SK-N-SH treated with all-trans-retinoic acid at 6 μM for 48 hours (cell line): ENCODE data around the gene SMAD5.

Experiments
- ATAC-seq: fragments of 200-7000 bp; cut with Tn5 transposase; 3 replicates; pipeline ENCODE4 v1.9.1; 2020; ENCODE audit warnings: mild to moderate bottlenecking, moderate library complexity
- ARNTL ChIP-seq: fragments of 450-650 bp; formaldehyde crosslinking; IDR thresholded peaks from 2 replicates; pipeline ENCODE4 v1.5.0; 2020; ENCODE audit warnings: low read depth, mild to moderate bottlenecking, moderate library complexity, borderline replicate concordance
- BACH2 ChIP-seq: fragments of 250-450 bp; sonication (Bioruptor Pico); IDR thresholded peaks from 2 replicates; pipeline ENCODE4 v1.9.0; 2021; ENCODE audit warnings: mild to moderate bottlenecking, borderline replicate concordance
- CSDC2 ChIP-seq: fragments of 250-450 bp; sonication (Bioruptor Pico); IDR thresholded peaks from 2 replicates; pipeline ENCODE4 v1.5.0; 2020; ENCODE audit warnings: mild to moderate bottlenecking, moderate library complexity
- ESRRG ChIP-seq: fragments of 250-450 bp; sonication (Bioruptor Pico); IDR thresholded peaks from 2 replicates; pipeline ENCODE4 v1.6.1; 2021; ENCODE audit warnings: mild to moderate bottlenecking
- GLIS3 ChIP-seq: fragments of 250-450 bp; sonication (Bioruptor Pico); IDR thresholded peaks from 2 replicates; pipeline ENCODE4 v1.5.0; 2020; ENCODE audit warnings: mild to moderate bottlenecking, moderate library complexity
- ISL1 ChIP-seq: fragments of 250-450 bp; sonication (Bioruptor Pico); IDR thresholded peaks from 2 replicates; pipeline ENCODE4 v2.1.2; 2022; ENCODE audit warnings: mild to moderate bottlenecking, moderate library complexity
- PPARA ChIP-seq: fragments of 250-450 bp; sonication (Bioruptor Pico); IDR thresholded peaks from 2 replicates; pipeline ENCODE4 v1.5.0; 2020; ENCODE audit warnings: mild to moderate bottlenecking, borderline replicate concordance
- RARB ChIP-seq: fragments of 250-450 bp; sonication (Bioruptor Pico); IDR thresholded peaks from 2 replicates; pipeline ENCODE4 v1.8.0; 2021; ENCODE audit warnings: mild to moderate bottlenecking, moderate library complexity
- SNAI2 ChIP-seq: fragments of 250-450 bp; sonication (Bioruptor Pico); IDR thresholded peaks from 2 replicates; pipeline ENCODE4 v1.5.0; 2020; ENCODE audit warnings: mild to moderate bottlenecking, moderate library complexity
- TCF4 ChIP-seq: fragments of 250-450 bp; sonication (Bioruptor Pico); IDR thresholded peaks from 2 replicates; pipeline ENCODE4 v1.8.0; 2021; ENCODE audit warnings: mild to moderate bottlenecking, moderate library complexity, borderline replicate concordance
- TOX ChIP-seq: fragments of 250-450 bp; sonication (Bioruptor Pico); IDR thresholded peaks from 2 replicates; pipeline ENCODE4 v1.8.0; 2021; ENCODE audit warnings: mild to moderate bottlenecking, moderate library complexity, borderline replicate concordance
- ZC3H10 ChIP-seq: fragments of 250-450 bp; sonication (Bioruptor Pico); IDR thresholded peaks from 2 replicates; pipeline ENCODE4 v1.5.1; 2021; ENCODE audit warnings: mild to moderate bottlenecking, moderate library complexity
- ZFP3 ChIP-seq: fragments of 250-450 bp; sonication (Bioruptor Pico); IDR thresholded peaks from 2 replicates; pipeline ENCODE4 v1.5.0; 2020; ENCODE audit warnings: mild to moderate bottlenecking, moderate library complexity
- ZNF565 ChIP-seq: fragments of 450-650 bp; formaldehyde crosslinking; conservative IDR thresholded peaks from 2 replicates; pipeline ENCODE4 v1.5.0; 2020; ENCODE audit warnings: low read depth, mild to moderate bottlenecking, moderate library complexity
- ZNF70 ChIP-seq: fragments of 450-650 bp; formaldehyde crosslinking; IDR thresholded peaks from 2 replicates; pipeline ENCODE4 v1.5.0; 2020; ENCODE audit warnings: mild to moderate bottlenecking, moderate library complexity
- ZNF8 ChIP-seq: fragments of 450-650 bp; formaldehyde crosslinking; IDR thresholded peaks from 2 replicates; pipeline ENCODE4 v1.5.0; 2020; ENCODE audit warnings: mild to moderate bottlenecking, moderate library complexity
- TF ChIP-seq, protein P1 (sequence below): fragments of 250-450 bp; sonication (Bioruptor Pico); IDR thresholded peaks from 2 replicates; pipeline ENCODE4 v1.8.0; 2020; ENCODE audit warnings: mild to moderate bottlenecking, moderate library complexity, borderline replicate concordance
- TF ChIP-seq, protein P2 (sequence below): fragments of 250-450 bp; sonication (Bioruptor Pico); IDR thresholded peaks from 2 replicates; pipeline ENCODE4 v1.5.1; 2020; ENCODE audit warnings: low read depth, mild to moderate bottlenecking, moderate library complexity
- TF ChIP-seq, protein P3 (sequence below): fragments of 250-450 bp; sonication (Bioruptor Pico); IDR thresholded peaks from 2 replicates; pipeline ENCODE4 v1.5.0; 2020; ENCODE audit warnings: mild to moderate bottlenecking, moderate library complexity
- TF ChIP-seq, protein P4 (sequence below): fragments of 250-450 bp; sonication (Bioruptor Pico); IDR thresholded peaks from 2 replicates; pipeline ENCODE4 v1.5.1; 2021; ENCODE audit warnings: mild to moderate bottlenecking, moderate library complexity

The SMAD5 gene

DNA sequence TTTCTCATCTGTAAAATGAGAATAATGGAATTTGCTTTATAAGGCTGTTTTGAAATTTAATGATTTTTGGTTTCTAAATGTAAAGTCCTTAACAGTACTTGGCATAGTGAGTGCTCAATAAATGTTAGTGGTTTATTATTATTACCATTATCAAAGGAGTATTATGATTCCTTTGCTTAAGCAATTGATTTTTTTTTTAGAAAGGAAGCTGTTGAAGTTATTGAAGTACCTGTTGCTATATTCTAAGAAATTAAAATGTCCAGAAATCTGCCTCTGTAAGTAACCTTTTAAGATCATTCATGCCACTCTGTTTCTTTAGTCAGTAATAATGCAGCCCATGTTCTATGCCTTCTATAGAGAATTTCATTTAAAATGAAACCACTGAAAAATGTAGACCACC, 15.0 kb downstream of the SMAD5 start (continued):
- TF ChIP-seq, protein P1, sequence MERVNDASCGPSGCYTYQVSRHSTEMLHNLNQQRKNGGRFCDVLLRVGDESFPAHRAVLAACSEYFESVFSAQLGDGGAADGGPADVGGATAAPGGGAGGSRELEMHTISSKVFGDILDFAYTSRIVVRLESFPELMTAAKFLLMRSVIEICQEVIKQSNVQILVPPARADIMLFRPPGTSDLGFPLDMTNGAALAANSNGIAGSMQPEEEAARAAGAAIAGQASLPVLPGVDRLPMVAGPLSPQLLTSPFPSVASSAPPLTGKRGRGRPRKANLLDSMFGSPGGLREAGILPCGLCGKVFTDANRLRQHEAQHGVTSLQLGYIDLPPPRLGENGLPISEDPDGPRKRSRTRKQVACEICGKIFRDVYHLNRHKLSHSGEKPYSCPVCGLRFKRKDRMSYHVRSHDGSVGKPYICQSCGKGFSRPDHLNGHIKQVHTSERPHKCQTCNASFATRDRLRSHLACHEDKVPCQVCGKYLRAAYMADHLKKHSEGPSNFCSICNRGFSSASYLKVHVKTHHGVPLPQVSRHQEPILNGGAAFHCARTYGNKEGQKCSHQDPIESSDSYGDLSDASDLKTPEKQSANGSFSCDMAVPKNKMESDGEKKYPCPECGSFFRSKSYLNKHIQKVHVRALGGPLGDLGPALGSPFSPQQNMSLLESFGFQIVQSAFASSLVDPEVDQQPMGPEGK (CRISPR knock-in tag): no peak
- TF ChIP-seq, protein P2, sequence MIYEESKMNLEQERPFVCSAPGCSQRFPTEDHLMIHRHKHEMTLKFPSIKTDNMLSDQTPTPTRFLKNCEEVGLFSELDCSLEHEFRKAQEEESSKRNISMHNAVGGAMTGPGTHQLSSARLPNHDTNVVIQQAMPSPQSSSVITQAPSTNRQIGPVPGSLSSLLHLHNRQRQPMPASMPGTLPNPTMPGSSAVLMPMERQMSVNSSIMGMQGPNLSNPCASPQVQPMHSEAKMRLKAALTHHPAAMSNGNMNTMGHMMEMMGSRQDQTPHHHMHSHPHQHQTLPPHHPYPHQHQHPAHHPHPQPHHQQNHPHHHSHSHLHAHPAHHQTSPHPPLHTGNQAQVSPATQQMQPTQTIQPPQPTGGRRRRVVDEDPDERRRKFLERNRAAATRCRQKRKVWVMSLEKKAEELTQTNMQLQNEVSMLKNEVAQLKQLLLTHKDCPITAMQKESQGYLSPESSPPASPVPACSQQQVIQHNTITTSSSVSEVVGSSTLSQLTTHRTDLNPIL (CRISPR knock-in tag): no peak
- no peak for TF ChIP-seq SNAI2 (CRISPR knock-in tag)
- TF ChIP-seq ZNF565 (CRISPR knock-in tag): no peak

DNA sequence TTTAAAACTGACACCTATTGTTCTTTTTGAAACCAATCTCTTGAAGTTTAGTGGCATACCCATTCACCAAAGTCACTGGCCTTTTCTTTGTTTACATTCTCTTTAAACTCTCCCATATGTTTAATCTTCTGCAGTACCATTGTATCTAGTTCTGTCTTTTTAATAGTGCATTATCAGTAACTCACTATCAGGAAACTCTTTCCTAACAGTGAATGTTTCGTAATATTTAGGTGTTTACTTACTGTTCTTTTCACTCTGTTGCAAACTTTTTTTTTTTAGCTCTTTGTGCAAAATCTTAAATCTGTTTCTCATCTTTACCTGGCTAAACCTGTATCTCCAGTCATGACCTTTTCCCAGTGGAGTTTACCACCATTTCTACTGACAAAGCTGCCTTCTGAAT, 17.2 kb downstream of the SMAD5 start:
- no peak for TF ChIP-seq RARB
- TF ChIP-seq ESRRG: no peak
- TF ChIP-seq TOX: no peak
- TF ChIP-seq ZC3H10 (CRISPR knock-in tag): no peak
- TF ChIP-seq, all 23 proteins: peak for 0
- ATAC-seq: no peak

DNA sequence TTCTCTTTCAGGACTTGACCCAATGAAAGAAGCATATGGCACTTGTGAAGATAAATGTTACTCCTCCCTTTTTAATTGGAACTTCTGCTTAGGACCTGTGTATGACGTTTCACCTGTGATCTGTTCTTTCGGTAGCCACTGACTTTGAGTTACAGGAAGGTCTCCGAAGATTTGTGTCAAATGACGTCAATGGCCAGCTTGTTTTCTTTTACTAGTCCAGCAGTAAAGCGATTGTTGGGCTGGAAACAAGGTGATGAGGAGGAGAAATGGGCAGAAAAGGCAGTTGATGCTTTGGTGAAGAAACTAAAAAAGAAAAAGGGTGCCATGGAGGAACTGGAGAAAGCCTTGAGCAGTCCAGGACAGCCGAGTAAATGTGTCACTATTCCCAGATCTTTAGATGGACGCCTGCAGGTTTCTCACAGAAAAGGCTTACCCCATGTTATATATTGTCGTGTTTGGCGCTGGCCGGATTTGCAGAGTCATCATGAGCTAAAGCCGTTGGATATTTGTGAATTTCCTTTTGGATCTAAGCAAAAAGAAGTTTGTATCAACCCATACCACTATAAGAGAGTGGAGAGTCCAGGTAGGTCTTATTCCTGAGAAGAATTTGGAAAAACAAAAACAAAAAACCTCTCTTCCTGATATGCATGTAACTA, 21.1 kb downstream of the SMAD5 start:
- TF ChIP-seq ISL1 (CRISPR knock-in tag) (no peak), SNAI2 (CRISPR knock-in tag) (no peak), ARNTL (no peak), PPARA (CRISPR knock-in tag) (no peak), ESRRG (no peak), ZNF8 (CRISPR knock-in tag) (no peak), GLIS3 (CRISPR knock-in tag) (no peak), CSDC2 (CRISPR knock-in tag) (no peak), BACH2 (CRISPR knock-in tag) (no peak), TCF4 (CRISPR knock-in tag) (no peak), ZFP3 (no peak), ZNF70 (CRISPR knock-in tag) (no peak)
- TF ChIP-seq, protein P3, sequence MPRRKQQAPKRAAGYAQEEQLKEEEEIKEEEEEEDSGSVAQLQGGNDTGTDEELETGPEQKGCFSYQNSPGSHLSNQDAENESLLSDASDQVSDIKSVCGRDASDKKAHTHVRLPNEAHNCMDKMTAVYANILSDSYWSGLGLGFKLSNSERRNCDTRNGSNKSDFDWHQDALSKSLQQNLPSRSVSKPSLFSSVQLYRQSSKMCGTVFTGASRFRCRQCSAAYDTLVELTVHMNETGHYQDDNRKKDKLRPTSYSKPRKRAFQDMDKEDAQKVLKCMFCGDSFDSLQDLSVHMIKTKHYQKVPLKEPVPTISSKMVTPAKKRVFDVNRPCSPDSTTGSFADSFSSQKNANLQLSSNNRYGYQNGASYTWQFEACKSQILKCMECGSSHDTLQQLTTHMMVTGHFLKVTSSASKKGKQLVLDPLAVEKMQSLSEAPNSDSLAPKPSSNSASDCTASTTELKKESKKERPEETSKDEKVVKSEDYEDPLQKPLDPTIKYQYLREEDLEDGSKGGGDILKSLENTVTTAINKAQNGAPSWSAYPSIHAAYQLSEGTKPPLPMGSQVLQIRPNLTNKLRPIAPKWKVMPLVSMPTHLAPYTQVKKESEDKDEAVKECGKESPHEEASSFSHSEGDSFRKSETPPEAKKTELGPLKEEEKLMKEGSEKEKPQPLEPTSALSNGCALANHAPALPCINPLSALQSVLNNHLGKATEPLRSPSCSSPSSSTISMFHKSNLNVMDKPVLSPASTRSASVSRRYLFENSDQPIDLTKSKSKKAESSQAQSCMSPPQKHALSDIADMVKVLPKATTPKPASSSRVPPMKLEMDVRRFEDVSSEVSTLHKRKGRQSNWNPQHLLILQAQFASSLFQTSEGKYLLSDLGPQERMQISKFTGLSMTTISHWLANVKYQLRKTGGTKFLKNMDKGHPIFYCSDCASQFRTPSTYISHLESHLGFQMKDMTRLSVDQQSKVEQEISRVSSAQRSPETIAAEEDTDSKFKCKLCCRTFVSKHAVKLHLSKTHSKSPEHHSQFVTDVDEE (CRISPR knock-in tag): no peak
- TF ChIP-seq, protein P4, sequence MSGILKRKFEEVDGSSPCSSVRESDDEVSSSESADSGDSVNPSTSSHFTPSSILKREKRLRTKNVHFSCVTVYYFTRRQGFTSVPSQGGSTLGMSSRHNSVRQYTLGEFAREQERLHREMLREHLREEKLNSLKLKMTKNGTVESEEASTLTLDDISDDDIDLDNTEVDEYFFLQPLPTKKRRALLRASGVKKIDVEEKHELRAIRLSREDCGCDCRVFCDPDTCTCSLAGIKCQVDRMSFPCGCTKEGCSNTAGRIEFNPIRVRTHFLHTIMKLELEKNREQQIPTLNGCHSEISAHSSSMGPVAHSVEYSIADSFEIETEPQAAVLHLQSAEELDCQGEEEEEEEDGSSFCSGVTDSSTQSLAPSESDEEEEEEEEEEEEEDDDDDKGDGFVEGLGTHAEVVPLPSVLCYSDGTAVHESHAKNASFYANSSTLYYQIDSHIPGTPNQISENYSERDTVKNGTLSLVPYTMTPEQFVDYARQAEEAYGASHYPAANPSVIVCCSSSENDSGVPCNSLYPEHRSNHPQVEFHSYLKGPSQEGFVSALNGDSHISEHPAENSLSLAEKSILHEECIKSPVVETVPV (CRISPR knock-in tag): no peak
- TF ChIP-seq, protein P2 (CRISPR knock-in tag): no peak
- TF ChIP-seq, protein P1 (CRISPR knock-in tag): no peak
- no peak for ATAC-seq
